PC-9 (cell line): ENCODE measurements around the gene SLC8A1.

Source experiments
- CTCF ChIP-seq: fragments of 200-600 bp; sonication (generic); conservative IDR thresholded peaks from 2 replicates; pipeline ENCODE4 v1.6.1; 2017; ENCODE audit warnings: mixed run types, antibody characterized with exemption, mild to moderate bottlenecking, moderate library complexity
- EZH2 ChIP-seq: fragments of 200-600 bp; sonication (generic); IDR thresholded peaks from 2 replicates; pipeline ENCODE4 v1.8.0; 2017; ENCODE audit warnings: antibody characterized with exemption, low read depth

GRCh38 chr2:40367032-40367431 is 84.9 kb downstream of the SLC8A1 start:
- no peak for TF ChIP-seq CTCF
- no peak for TF ChIP-seq EZH2
